HG02678 (cell line): ENCODE data around the gene STAB1.

Source experiments
- ATAC-seq: cut with Tn5 transposase; IDR thresholded peaks from one replicate; pipeline ENCODE4 v1.9.1; 2021; ENCODE audit warnings: mild to moderate bottlenecking, moderate library complexity; ENCODE audit not compliant: unreplicated experiment

Gene STAB1

DNA sequence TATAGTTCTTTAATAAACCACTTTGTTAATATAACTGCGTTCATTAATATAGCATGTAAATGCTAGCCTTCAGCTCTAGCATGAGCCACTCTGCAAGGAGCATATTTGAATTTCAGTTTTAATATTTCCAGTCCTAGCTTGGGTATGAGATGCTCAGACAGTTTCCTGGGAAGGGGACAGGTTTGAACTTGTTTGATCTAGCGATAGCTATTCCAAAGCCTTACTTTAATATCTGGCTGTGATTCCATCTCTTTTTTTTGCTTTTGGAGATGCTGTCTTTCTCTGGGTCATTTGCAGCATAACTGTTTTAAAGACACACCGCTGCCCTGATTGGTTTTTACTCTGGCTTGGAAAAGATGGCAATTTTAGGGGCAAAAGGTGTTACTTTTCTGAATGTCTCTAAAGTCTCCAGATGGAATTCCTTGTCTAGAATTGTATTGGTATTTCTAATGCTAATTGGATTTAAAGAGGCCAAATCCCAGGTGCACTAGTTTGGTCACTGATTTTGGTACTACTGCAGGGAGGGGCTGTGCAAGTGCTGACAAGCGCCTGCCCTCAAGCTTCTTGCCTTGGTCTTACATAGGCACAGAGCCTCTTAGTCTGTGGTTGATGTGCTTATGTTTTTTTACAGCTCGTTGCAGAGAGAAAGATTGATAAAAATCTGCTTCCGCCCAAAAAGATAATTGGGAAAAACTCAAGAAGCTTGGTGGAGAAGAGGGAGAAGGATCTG, 36.9 kb upstream of the STAB1 start:
- no peak for ATAC-seq

DNA sequence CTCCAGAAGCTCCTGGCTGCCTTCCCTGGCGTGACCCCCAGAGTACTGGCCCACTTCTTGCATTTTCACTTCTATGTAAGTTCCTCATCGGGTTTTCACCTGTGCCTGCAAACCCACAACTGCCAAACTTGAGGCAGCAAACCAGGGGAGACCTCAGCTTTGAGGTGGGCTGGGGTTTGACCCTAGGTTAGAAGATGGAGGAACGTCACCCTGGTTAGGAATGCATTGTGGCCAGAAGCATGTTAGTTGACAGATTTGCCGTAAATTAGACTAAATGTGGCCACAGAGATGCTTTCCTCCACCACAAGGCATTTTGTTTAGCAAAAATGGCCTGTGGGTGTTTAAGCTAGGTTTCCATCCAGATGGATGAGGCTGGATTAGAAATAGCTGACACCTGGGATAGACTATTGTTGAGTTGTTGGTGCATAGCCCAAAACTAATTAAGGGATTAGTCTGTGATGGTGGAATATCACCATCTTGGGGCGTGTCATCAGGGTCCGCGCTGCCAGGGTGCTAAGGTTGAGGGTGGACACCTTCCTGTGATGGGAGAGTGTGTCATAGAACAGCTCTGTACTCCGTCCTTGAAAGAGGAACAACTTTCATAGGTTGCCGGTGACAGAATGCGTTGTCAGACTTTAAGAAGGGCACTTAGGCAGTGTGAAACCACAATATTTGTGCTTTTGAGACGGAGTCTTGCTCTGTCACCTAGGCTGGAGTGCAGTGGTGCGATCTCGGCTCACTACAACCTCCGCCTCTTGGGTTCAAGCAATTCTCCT, 36.2 kb upstream of the STAB1 start:
- ATAC-seq: no peak

DNA sequence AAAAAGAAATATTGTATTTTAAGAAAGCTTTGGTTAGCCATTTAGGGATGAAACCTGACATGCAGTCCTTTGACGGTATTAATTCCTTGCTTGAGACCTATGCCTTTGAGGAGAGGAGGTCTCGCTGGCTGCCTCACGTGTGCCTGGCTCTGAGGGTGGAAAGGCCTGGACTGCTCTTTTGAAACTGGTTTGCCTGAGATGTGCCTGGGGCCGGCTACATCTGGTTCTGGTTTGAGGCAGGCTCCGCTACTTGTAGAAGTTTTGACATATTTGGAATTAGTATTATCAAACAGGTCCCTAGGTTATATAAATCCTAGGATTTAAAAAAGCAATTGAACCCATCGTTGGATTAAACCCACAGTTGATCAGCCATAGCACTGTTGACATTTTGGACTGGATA, 33.3 kb upstream of the STAB1 start:
- ATAC-seq: no peak

DNA sequence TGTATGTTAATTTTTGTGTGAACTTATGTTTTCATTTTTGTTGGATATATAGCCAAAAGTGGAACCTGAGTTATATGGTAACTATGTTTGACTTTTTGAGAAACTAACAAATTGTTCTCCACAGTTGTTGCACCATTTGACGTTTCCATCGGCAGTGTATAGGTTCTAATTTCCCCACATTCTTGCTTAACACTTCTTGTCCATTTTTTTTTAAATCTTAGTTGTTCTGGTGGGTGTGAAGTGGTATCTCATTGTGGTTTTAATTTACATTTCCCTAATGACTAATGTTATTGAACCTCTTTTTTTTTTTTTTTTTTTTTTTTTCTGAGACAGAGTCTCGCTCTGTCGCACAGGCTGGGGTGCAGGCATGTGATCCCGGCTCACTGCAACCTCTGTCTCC, 31.7 kb upstream of the STAB1 start:
- no peak for ATAC-seq

DNA sequence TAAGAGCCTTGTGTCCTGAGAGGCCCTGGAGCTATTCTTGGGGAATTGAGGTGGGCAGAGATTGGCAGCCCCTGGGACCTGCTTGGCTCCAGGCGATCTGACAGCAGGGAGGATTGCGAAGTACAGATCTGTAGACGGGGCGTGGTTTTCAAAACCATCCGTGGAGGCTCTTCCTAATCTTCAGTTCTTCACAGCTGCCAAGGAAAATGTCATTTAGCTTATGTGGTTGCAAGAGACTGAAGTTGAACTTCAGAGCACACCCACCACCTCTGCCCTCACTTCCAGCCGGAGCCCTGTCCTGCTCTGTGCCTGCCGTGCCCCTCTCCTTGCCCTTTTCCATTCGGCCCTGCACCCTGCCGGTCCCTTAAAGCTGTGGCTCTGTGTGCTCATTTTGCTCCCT, 26.8 kb upstream of the STAB1 start:
- no peak for ATAC-seq

DNA sequence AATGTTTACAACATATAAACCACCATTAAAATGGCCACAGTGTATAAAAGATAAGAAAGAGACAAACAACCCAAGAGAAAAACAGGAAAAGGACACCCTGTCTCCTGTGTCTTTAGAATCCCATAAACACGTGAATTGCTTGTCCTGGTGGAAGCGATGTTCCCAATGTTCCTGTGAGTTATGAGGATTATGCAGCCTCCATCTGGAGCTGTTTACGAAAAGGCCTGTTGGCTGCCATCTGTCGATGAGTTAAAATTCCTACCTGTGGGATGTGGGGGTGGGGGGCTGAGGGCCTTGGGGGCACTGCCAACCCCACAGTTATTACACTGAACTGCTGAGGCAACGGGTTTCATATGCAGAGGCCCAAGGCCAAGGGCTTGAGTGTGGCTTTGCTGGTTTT, 26.1 kb upstream of the STAB1 start:
- no peak for ATAC-seq

DNA sequence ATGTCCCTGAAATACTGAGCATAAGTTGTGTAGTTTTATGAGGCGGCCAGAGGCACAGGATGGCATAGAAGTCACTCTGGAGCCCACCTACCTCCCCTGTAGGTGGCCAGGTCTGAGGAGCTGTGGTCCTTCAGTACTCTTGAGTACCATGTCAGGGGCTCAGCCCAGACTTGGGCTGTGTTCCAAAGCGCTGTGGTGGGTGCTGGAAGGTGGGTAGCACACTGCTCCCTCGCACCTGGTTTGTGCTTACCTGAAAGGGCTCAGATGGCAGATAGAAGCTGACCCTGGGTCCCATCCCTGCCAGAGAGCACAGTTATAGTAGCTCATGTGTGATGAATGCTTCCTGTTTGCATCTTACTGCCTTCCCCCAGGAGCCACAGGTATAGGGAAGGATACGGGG, 24.2 kb upstream of the STAB1 start:
- no peak for ATAC-seq

DNA sequence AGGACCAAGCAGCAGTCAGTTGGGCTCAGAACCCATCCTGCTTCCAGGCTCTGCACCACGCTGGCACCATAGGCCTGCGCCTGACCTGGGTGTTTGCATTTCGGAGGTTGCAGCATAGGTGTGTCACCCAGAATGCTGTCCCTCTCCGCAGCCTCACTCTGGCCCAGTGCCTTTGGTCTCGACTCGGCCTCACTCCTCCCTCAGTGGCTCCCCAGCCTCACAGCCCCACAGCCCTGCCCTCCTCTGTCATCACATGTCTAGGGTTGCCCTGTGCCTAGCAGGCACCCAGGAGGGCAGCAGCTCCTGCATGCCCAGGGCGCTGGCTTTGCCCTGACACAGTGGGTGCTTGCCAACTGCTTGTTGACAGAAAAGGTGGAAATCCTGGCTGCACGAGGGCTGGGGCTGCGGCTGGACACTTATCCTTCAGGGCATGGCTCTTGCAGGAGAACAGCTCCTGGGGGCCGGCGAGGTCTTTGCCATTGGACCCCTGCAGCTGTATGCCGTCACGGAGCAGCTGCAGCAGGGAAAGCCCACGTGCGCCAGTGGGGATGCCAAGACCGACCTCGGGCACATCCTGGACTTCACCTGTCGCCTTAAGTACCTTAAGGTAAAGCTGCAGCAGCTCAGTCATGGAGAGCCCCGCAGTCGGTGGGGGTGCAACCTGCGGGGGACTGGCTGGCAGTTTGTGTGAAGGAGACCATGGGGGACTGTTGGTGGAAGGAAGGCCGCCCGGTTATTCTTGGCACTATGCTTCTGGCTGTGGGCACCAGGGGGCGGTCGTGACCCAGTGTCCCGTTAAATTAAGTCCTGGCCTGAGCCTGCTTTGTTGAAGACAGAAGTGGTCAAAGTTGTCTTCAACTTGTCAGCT, 23.5 kb upstream of the STAB1 start:
- ATAC-seq: no peak

DNA sequence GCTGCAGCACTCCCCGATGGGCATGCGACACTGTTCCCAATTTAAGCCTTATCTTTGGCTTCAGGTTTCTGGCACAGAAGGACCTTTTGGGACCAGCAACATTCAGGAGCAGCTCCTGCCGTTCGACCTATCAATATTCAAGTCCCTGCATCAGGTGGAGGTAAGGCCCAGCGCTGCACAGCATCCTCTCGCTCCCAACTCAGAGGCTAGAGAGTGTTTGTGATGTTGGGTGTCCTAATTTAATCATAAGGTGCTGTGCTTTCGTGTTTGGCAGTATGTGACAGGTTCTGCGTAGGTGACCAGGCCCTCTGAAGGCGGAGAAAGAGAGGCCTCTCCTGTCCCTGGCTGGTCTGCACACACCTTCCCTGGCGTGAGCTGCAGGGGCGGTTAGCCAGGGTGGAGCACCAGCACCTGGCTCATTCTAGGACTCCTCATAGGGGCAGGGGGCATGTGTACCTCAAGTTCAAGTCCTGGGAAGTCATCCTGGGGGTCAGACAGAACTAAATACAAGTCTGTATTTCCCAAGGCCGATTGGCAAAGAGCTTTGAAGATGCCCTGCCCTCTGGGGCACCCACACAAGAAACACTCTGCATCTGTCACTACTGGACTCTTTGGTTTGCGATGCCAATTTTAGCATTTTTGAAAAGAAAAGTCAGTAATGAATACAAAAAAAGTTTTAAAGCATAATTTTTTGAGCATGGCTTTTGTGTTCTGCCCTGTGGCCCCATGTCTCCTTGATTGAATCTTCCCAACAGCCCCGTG, 22.7 kb upstream of the STAB1 start:
- ATAC-seq: no peak

DNA sequence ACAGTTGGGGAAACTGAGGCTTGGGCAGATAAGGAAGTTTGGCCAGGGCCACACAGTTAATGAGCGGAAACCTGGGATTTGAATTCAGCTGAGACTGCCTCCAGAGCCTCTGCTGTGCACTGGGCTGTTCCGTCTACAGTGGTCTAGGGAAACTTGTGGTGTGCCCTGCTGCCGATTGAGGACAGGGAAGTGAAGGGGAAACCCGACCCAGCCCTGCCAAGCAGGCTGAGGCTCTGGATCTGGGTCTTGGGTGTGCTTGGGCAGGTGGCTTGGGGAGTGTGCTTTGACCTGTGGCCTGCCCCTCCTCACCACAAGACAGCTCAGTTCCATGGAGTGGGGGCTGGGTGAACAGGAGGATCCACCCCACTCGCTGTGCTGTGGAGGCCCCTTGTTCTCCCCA, 22.1 kb upstream of the STAB1 start:
- ATAC-seq: no peak

DNA sequence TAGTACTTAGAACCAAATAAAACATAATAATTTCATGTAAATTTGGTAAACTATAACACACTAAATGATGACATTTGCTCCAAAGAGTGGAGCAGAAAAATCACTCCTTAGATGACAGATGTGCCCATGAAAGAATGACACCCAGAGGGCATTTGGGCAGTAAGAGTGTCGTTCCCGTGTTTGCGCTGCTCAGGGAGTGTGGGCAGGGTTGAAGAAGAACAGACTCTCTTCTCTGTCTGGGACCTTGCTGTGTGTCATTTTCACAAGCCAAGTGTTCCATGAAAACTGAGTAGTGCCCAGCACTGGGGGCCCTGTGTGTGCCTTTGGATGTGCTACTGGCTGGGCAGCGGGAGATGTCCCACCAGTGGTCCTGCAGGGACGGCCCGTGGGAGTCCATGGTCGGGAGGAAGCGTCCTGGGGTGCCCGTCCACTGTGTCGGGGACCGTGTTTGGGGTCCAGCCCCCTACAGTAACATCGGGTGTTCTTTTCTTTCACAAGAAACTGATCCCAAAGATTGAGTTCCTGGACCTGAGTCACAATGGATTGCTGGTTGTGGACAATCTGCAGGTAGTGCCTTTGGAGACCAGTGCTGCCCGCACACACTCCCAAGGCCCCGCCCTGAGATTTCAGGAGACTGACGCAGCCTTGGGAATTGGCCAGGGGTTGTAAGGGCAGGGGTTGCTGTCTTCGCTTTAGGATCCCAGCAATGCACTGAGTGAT, 17.9 kb upstream of the STAB1 start:
- ATAC-seq: no peak

DNA sequence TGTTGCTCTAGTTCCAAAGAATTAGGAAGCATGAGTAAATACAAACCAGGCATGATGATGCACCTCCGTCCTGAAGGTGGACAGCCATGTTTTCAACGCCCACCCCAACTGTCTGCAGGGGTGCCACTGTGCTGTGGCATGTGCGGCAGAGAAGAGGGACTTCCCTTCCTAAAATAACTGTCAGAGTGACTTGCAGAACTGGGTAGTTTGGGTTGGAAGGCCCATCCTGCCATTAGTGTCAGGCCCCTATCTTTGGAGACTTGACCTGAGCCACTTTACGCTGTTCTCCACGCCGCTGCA, 17.4 kb upstream of the STAB1 start:
- no peak for ATAC-seq

DNA sequence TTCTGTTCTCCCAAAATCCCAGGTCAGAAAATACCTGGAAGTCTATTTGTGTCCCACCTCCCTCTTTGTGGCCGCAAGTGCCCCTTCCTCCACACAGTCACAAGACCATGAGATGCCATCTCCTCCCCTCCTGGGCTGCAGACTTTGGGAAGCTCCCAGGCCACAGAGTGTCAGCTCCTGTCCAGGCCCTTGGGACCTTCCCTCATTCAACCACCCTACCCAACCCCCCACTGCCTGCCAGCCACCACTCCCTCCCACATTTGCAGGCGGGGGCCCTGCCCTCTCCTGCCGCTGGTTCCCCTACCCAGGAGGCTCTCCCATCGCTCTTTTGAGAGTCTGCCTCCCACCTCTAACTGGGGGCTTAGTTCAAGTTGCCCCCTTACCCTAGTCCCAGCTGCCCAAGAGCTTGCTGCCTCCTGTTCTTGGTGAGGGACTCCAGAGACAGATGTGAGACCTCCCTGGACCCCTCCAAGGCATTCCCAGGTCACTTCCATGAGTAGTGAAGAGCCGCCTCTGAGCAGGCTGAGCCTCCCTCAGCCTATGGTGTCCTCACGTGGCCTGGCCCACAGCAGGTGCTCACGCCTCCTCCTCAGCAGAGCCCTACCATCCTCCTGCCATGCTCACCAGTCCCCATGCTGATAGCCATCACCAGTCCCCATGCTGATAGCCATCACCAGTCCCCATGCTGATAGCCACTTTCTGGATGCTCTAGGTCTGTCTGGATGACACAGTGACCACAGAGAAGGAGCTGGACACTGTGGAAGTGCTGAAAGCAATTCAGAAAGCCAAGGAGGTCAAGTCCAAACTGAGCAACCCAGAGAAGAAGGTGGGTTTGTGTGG, 15.9 kb upstream of the STAB1 start:
- no peak for ATAC-seq

DNA sequence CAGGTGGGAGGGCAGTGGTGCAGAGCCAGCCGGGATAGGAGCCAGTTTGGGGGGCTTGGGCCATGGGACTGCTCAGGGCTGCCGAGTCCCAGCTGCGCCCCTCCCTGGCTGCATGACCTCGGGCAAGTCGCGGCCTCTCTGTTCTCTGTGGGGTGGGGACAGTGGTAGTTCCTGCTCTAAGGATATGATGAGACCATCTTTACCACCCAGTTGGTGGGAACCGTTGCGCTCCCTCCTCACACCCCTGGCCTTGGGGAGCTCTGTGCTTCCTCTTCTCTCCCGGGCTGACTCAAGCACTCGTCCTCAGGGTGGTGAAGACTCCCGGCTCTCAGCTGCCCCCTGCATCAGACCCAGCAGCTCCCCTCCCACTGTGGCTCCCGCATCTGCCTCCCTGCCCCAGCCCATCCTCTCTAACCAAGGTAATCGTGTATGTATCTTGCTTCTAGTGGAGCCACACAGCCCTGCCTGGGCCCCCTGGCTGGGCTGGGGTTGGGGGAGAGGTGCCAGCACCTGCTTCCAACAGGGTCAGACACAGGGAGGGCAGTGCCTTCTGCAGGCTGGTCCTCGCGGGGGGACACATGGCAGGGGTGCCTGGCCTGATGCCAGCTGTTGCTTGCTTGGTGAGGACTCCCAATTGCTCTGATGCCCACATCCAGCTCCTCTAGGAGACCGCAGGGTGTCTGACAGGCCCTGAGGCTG, 15.1 kb upstream of the STAB1 start:
- ATAC-seq: no peak

DNA sequence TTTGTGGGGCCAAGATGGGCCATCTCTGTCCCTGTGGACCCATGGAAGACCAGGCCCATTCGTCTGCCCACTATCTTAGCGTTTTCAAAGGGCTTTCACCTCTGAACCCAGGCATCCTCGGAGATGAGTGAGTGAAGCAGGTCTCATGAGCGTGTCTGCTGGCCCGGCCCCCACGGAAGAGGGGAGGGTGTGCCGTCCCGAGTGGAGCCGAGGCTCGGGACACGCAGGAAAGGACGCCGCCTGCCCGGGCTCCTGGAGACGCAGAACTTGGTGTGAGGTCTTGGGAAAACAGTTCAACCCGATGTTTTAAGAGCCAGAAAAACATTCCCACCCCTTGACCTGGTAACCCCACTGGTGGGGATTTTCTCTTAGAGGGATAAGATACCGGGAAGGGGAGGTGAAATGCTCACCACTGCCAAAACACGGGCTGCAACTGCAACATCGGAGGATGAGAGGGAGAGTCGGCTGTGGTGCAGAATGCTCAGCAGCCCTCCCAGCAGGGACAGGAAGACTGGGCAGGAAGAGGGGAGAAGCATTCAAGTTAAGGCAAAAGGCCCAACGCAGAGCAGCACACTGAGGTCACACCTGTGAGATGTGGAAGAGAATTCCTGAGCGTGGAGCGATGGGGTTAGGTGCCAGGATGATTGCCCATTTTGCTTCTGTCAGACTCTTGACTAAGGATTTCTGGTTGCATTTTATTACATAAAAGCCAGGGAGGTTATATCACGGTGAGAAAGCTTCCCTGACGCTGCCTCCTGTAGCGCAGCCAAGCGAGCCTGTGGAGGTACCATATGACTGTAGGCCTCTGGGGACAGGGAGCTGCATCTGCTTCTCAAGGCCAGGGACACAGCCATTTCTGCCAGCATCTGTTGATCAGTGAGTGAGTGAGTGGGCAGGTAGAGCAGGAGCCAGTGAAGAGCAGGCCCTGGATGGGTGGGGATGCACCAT, 14.1 kb upstream of the STAB1 start:
- ATAC-seq: no peak

DNA sequence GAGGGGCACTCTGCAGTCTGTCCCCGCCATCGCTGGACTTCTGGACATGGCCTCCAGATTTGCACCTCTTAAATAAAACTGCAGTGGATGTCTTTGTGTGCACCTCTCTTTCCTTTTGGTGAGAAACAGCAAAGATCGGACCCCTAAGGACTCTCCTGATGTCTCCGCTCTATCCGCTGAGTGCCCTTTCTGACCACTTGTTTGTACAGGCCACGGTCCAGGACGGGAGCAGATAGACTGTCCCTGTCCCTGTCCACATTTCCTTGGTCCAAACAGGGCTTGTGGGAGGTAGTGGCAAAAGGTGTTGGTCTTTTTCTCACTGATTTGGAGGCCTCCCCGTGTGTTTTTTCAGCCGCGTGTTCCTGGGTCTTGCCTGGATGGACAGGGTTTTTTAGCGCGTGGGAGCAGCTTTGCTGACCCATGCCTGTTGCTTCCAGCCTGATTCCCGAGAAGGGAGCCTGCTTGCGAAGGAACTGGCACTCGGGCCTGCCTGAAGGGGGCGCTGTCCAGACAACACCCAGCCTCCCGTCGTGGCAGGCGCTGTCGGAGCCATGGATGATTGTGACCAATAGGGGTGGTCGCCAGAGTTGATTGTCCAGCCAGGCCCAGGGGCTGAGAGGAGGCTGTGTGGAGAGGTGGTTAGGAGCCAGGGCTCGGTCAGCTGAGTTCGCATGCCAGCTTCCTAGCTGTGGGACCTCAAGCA, 13.2 kb upstream of the STAB1 start:
- no peak for ATAC-seq

DNA sequence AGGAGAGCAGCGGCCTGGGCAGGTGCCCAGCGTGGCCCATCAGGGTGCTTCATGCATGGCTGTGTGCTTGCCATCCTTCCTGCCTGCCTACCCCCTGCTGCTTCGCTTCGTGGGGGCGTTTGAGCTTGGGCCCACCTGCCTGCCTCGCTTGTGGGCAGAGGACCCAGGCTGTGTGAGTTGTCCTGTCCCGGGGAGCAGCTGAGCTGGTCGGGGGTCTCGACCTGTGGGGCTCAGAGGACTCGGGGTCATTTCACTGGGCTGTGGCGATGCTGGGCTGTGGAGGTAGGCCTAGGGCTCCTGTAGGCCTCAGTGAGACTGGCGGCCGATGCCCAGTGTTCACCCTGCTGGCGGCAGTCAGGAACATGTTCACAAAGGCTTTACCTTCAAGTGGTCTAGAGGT, 12.1 kb upstream of the STAB1 start:
- ATAC-seq: no peak
